ENCODE data around the gene MDC1. TPM values are rescaled to one million over a fixed set of nuclear protein-coding genes. Genes with fewer than 3 reads are reported as not detected.
A peak's percentile ranks its signal among the peaks of the same experiment; 100 is the strongest.

MDC1 gene
- total and polyA plus RNA-seq, 2 of the 13 experiments (the other 11 are each of a cell fraction or from before 2014, with no cell fraction given): 8.4 to 14.0 TPM

DNA sequence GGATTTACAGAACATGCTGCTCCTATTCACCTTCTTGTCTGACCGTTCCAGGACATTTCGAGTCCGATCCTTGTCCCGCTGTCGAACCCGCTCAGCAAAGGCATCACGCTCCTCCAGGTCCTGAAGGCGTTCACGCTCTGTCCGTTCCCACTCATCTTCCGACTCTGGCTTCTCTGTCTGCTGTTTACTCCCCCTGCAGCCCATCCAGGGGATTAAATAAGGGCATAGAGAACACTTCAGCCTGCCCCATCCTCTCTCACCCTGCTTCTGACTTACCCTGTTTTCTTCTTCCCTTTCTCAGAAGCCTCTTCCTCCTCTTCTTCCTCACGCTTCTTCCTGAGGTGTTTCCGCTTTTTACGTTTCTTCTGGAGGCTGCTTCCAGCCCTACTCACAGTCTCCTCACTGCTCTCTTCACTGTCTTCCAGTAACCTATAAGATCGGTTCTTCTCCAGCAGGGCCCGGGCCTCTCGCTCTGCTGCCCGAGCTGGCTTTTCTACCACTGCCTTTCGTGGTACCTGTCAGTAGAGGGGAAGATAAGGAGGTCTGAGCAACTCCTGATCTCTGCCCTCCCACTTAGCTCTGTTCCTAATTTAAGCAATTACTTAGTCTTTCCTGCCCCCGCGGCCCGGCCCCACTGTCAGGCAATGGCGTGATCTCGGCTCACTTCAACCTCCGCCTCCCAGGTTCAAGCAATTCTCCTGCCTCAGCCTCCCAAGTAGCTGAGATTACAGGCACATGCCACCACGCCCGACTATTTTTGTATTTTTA lies 46.1 kb downstream of the MDC1 start (continued):
- no peak for TF ChIP-seq KLF13 (CRISPR knock-in tag; IDR thresholded peaks at IDR 0.05)
- TF ChIP-seq JUN (CRISPR knock-in tag; IDR thresholded peaks at IDR 0.05): no peak
- TF ChIP-seq ZFP82 (CRISPR knock-in tag; IDR thresholded peaks at IDR 0.05; ENCODE audit: borderline replicate concordance): no peak
- TF ChIP-seq ZNF614 (CRISPR knock-in tag; IDR thresholded peaks at IDR 0.05; ENCODE audit: borderline replicate concordance): no peak
- TF ChIP-seq RCOR2 (CRISPR knock-in tag; IDR thresholded peaks at IDR 0.05): no peak
- no peak for TF ChIP-seq ZNF496 (CRISPR knock-in tag; IDR thresholded peaks at IDR 0.05; ENCODE audit: insufficient replicate concordance)
- TF ChIP-seq PITX1 (CRISPR knock-in tag; IDR thresholded peaks at IDR 0.05): 0 out of 2 replicates have a peak, but pooled peaks have one; percentile 57
- no peak for TF ChIP-seq TCF12 (IDR thresholded peaks at IDR 0.05)
- TF ChIP-seq TCF12 (CRISPR knock-in tag; IDR thresholded peaks at IDR 0.05): no peak
- TF ChIP-seq ZNF891 (CRISPR knock-in tag; IDR thresholded peaks at IDR 0.05): no peak
- TF ChIP-seq GMEB1 (CRISPR knock-in tag; IDR thresholded peaks at IDR 0.05; ENCODE audit: borderline replicate concordance): no peak
- no peak for TF ChIP-seq POGZ (CRISPR knock-in tag; IDR thresholded peaks at IDR 0.05)
- TF ChIP-seq ZNF883 (CRISPR knock-in tag; IDR thresholded peaks at IDR 0.05; ENCODE audit: not compliant biosample characterization): no peak
- TF ChIP-seq REL (CRISPR knock-in tag; conservative IDR thresholded peaks at IDR 0.05): no peak
- no peak for TF ChIP-seq ELF1 (CRISPR knock-in tag; IDR thresholded peaks at IDR 0.05)
- no peak for TF ChIP-seq ZSCAN31 (CRISPR knock-in tag; IDR thresholded peaks at IDR 0.05; ENCODE audit: low read depth)
- no peak for TF ChIP-seq ZNF30 (CRISPR knock-in tag; IDR thresholded peaks at IDR 0.05)
- peak; percentile 28; the same call in 1 of the 2 replicates for TF ChIP-seq ZNF839 (CRISPR knock-in tag; IDR thresholded peaks at IDR 0.05; ENCODE audit: borderline replicate concordance)

Data from HepG2 (cell line).